HG03342 (cell line): ENCODE data around the gene NAP1L5.

Experiments used
- ATAC-seq: cut with Tn5 transposase; IDR thresholded peaks from one replicate; pipeline ENCODE4 v1.9.1; 2021; ENCODE audit warnings: mild to moderate bottlenecking, moderate library complexity; ENCODE audit not compliant: unreplicated experiment

NAP1L5 gene

GRCh38 chr4:88661739-88662138, 35.9 kb downstream of the NAP1L5 start:
- no peak for ATAC-seq

- no peak for ATAC-seq
Measured at GRCh38 chr4:88660446-88661294, 37.0 kb downstream of the NAP1L5 start.

- no peak for ATAC-seq
Measured at GRCh38 chr4:88659890-88660208, 37.8 kb downstream of the NAP1L5 start.

GRCh38 chr4:88659055-88659889, 38.4 kb downstream of the NAP1L5 start:
- ATAC-seq = peak; percentile 94

GRCh38 chr4:88655226-88655625, 42.4 kb downstream of the NAP1L5 start:
- no peak for ATAC-seq

- no peak for ATAC-seq
Measured at GRCh38 chr4:88653371-88653946, 44.2 kb downstream of the NAP1L5 start.

GRCh38 chr4:88649716-88650115, 47.9 kb downstream of the NAP1L5 start:
- no peak for ATAC-seq

GRCh38 chr4:88646528-88647280, 50.9 kb downstream of the NAP1L5 start:
- ATAC-seq = no peak

- ATAC-seq = no peak
Measured at GRCh38 chr4:88645994-88646393, 51.6 kb downstream of the NAP1L5 start.
